ENCODE data around the gene PIGU. TPM values are rescaled to one million over a fixed set of nuclear protein-coding genes. Genes with fewer than 3 reads are reported as not detected.

The PIGU gene
- total and polyA plus RNA-seq, 9 of the 15 experiments (the other 6 are each of a cell fraction or from before 2014, with no cell fraction given) = 6.5 to 100 (median 28.1) TPM

- H3K4me2 ChIP-seq (ENCODE audit: insufficient read depth, low read length) = no peak overlapping the region
- TF ChIP-seq SUPT5H (IDR thresholded peaks at IDR 0.05) = no peak
- TF ChIP-seq ZNF274 (IDR thresholded peaks at IDR 0.05; ENCODE audit: borderline replicate concordance, low read depth, low read length) = no peak
- TF ChIP-seq, protein P1, sequence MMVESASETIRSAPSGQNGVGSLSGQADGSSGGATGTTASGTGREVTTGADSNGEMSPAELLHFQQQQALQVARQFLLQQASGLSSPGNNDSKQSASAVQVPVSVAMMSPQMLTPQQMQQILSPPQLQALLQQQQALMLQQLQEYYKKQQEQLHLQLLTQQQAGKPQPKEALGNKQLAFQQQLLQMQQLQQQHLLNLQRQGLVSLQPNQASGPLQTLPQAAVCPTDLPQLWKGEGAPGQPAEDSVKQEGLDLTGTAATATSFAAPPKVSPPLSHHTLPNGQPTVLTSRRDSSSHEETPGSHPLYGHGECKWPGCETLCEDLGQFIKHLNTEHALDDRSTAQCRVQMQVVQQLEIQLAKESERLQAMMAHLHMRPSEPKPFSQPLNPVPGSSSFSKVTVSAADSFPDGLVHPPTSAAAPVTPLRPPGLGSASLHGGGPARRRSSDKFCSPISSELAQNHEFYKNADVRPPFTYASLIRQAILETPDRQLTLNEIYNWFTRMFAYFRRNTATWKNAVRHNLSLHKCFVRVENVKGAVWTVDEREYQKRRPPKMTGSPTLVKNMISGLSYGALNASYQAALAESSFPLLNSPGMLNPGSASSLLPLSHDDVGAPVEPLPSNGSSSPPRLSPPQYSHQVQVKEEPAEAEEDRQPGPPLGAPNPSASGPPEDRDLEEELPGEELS (CRISPR knock-in tag; IDR thresholded peaks at IDR 0.05; ENCODE audit: borderline replicate concordance) = no peak
- TF ChIP-seq NFRKB (IDR thresholded peaks at IDR 0.05; ENCODE audit: low read depth) = no peak
- no peak for TF ChIP-seq IRF1 (CRISPR knock-in tag; IDR thresholded peaks at IDR 0.05; ENCODE audit: borderline replicate concordance)
- no peak for TF ChIP-seq TARDBP (IDR thresholded peaks at IDR 0.05)
- no peak for TF ChIP-seq NCOA2 (IDR thresholded peaks at IDR 0.05; ENCODE audit: partially characterized antibody in 2 of 2)
- TF ChIP-seq SPI1 (IDR thresholded peaks at IDR 0.05; ENCODE audit: borderline replicate concordance, low read depth, low read length) = no peak
- TF ChIP-seq ZNF311 (CRISPR knock-in tag; IDR thresholded peaks at IDR 0.05) = no peak
- POLR2A ChIA-PET = no interaction called here
- CTCF ChIA-PET (ENCODE audit: low intra/inter-chr PET ratio) = no interaction called here
- no peak overlapping the region for H3K4me3 ChIP-seq
- in situ Hi-C loops (cut with MboI) (no loop called here), intact Hi-C loops (cut with micrococcal nuclease) (no loop called here)
- no TSS peak for BruUV-seq (replicated peaks)
- no peak overlapping the region for H3K27ac ChIP-seq (ENCODE audit: extremely low read depth, low read depth, low read length)
- no peak overlapping the region for H2AFZ ChIP-seq (ENCODE audit: low read depth, low read length)
- 94% methylated on average over 5 of the region's 5 CpGs for WGBS (ENCODE audit: insufficient coverage, low coverage, missing lambda C conversion rate)
- DNase-seq (ENCODE audit: extremely low read depth in 1 of 4, low spot score in 3 of 4) (no peak), FAIRE-seq (no peak), ATAC-seq (no peak)
- H3K4me1 ChIP-seq (replicated peaks in 1 of 2; ENCODE audit: control insufficient read depth in 2 of 2, insufficient read depth in 2 of 2, low read length in 2 of 2) = no peaks in the 10 kb centered on the region
- H4K20me1 ChIP-seq (replicated peaks; ENCODE audit: control insufficient read depth, insufficient read depth, low read length) = no peaks in the 10 kb centered on the region
- H3K9me1 ChIP-seq (ENCODE audit: control insufficient read depth, insufficient read depth, low read length) = no peaks in the 10 kb centered on the region
- H3K79me2 ChIP-seq (ENCODE audit: control insufficient read depth, insufficient read depth, low read length) = no peaks in the 10 kb centered on the region
- peaks cover 24% of the 10 kb centered on the region; the same call in 2 of the 3 replicates for H3K36me3 ChIP-seq (ENCODE audit: control insufficient read depth, insufficient read depth, low read length)
- no peaks in the 10 kb centered on the region for H3K9me3 ChIP-seq (replicated peaks; ENCODE audit: control insufficient read depth, insufficient read depth, low read depth, low read length)
- H3K27me3 ChIP-seq (ENCODE audit: control insufficient read depth in 2 of 2, insufficient read depth in 2 of 2, low read length in 2 of 2) = no peaks in the 10 kb centered on the region
- H3K9ac ChIP-seq (ENCODE audit: insufficient read depth in 1 of 2, low read depth in 2 of 2, low read length in 2 of 2) = no peak overlapping the region
These were observed 61.4 kb downstream of the PIGU start for GRCh38 chr20:34615477-34615876.

Data from K562 (cell line).